SH-SY5Y (cell line): ENCODE data around the gene CCDC68.

Experiments
- GATA2 ChIP-seq: IDR thresholded peaks from 2 replicates; pipeline ENCODE4 v1.6.1; 2011; ENCODE audit warnings: mild to moderate bottlenecking, low read depth, low read length
- GATA3 ChIP-seq: IDR thresholded peaks from 2 replicates; pipeline ENCODE4 v1.6.1; 2011; ENCODE audit warnings: low read depth, mild to moderate bottlenecking, low read length, moderate library complexity

The CCDC68 gene

DNA sequence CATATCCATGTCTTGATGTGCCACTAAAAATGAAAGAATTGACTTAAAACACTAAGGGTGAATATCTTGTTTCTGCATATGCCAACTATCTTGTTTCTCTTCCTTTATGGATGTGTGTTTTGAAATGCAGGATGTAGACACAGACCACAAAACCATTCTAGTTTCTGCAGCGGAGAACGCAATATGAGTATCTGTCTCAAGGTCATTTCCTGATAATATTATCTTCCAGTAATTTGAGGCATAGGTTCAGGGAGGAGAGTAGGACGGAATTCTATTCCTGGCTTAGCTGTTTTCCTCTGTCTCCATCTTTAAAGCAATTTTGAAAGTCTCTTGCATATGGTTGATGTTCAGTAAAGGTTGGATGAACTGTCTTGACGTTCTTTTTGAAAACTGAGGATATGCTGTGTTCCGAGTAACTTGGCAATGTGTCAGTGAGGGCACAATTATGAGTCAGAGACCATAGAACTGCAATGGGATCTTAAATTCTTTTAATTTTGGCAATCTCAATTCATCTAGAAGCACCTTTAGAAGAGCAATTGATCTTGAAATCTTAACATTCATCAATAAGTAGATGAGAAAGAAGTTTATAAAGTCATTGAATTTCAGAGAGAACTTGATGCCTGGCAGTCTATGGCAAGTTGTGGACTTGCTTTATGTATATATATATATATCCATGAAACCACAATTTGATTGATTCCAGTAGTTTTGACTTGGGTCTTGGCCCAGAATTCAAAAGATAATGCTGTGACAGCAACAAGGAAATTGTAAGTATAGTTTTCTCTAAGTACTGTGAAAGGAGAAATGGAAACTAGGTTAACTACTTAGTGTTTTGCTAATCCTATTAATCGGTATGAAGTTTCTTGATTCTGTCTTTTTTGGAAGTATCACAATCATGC, 106.2 kb downstream of the CCDC68 start:
- no peak for TF ChIP-seq GATA2
- no peak for TF ChIP-seq GATA3
